ENCODE data around the gene CDCA5. TPM values are rescaled to one million over a fixed set of nuclear protein-coding genes. Genes with fewer than 3 reads are reported as not detected.

Gene CDCA5
- total and polyA plus RNA-seq, 2 donors (not counting 1 experiment from before 2014, with no cell fraction given), result 3.0 to 4.6 TPM

- Histone ChIP-seq H4K20me1 (ENCODE audit: control insufficient read depth, extremely low read depth, insufficient read depth, low read length) (no peaks in the 10 kb centered on the region), H2AFZ (ENCODE audit: low read length) (peak within 1 kb of the TSS; percentile 37), H3K4me1 (ENCODE audit: control insufficient read depth, extremely low read depth, insufficient read depth, low read length) (peaks cover 19% of the 10 kb centered on the region), H3K9me3 (ENCODE audit: control insufficient read depth, insufficient read depth, low read depth, low read length) (no peaks in the 10 kb centered on the region), H3K27me3 (ENCODE audit: control insufficient read depth, insufficient read depth, low read length) (no peaks in the 10 kb centered on the region), H3K36me3 (ENCODE audit: control insufficient read depth, insufficient read depth, low read length) (peaks cover 13% of the 10 kb centered on the region), H3K27ac (ENCODE audit: insufficient read depth, low read length) (no peak within 1 kb of the TSS), H3K9ac (ENCODE audit: insufficient read depth, low read length) (peak within 1 kb of the TSS; percentile 51), H3K79me2 (ENCODE audit: control insufficient read depth, insufficient read depth, low read length) (peaks cover 13% of the 10 kb centered on the region), H3K4me2 (ENCODE audit: extremely low read depth, insufficient read depth, low read length) (peak within 1 kb of the TSS; percentile 96), H3K4me3 (replicated peaks in 1 of 4; ENCODE audit: control extremely low read depth in 1 of 4, insufficient read depth in 1 of 4, low read depth in 3 of 4, low read length in 4 of 4) (peak within 1 kb of the TSS; percentile 55 to 68 (median 63))
- TF ChIP-seq EZH2 (IDR thresholded peaks at IDR 0.05; ENCODE audit: low read length, missing control alignments), result no peak
- no peak for TF ChIP-seq CTCF (conservative IDR thresholded peaks at IDR 0.05 in 1 of 2, IDR thresholded peaks at IDR 0.05 in 1 of 2; ENCODE audit: low read depth in 1 of 2, low read length in 2 of 2)
- peak; percentile 88 to 90 for DNase-seq (ENCODE audit: low read depth in 2 of 2)
Measured at GRCh38 chr11:65111744-65112545, 28.1 kb upstream of the CDCA5 start, which contains the start of gene TM7SF2. TSS of gene TM7SF2 (plus strand) at chr11:65111872. CDS start at chr11:65112016, 144 bp downstream.

- DNase-seq (ENCODE audit: low read depth in 2 of 2), result no peak
- Histone ChIP-seq H3K4me1 (ENCODE audit: control insufficient read depth, extremely low read depth, insufficient read depth, low read length) (peaks cover 17% of the 10 kb centered on the region), H3K36me3 (ENCODE audit: control insufficient read depth, insufficient read depth, low read length) (peaks cover 13% of the 10 kb centered on the region), H3K79me2 (ENCODE audit: control insufficient read depth, insufficient read depth, low read length) (peaks cover 8% of the 10 kb centered on the region), H4K20me1 (ENCODE audit: control insufficient read depth, extremely low read depth, insufficient read depth, low read length) (no peaks in the 10 kb centered on the region), H3K4me3 (replicated peaks in 1 of 4; ENCODE audit: control extremely low read depth in 1 of 4, insufficient read depth in 1 of 4, low read depth in 3 of 4, low read length in 4 of 4) (no peak overlapping the region), H3K27me3 (ENCODE audit: control insufficient read depth, insufficient read depth, low read length) (no peaks in the 10 kb centered on the region), H2AFZ (ENCODE audit: low read length) (no peak overlapping the region), H3K4me2 (ENCODE audit: extremely low read depth, insufficient read depth, low read length) (no peak overlapping the region), H3K9me3 (ENCODE audit: control insufficient read depth, insufficient read depth, low read depth, low read length) (no peaks in the 10 kb centered on the region), H3K9ac (ENCODE audit: insufficient read depth, low read length) (no peak overlapping the region), H3K27ac (ENCODE audit: insufficient read depth, low read length) (no peak overlapping the region)
- TF ChIP-seq CTCF (conservative IDR thresholded peaks at IDR 0.05 in 1 of 2, IDR thresholded peaks at IDR 0.05 in 1 of 2; ENCODE audit: low read depth in 1 of 2, low read length in 2 of 2), result no peak
- no peak for TF ChIP-seq EZH2 (IDR thresholded peaks at IDR 0.05; ENCODE audit: low read length, missing control alignments)
Measured at GRCh38 chr11:65111159-65111743, 27.4 kb upstream of the CDCA5 start.

GRCh38 chr11:65110354-65110861, 26.6 kb upstream of the CDCA5 start:
- H3K27me3 ChIP-seq (ENCODE audit: control insufficient read depth, insufficient read depth, low read length), result no peaks in the 10 kb centered on the region
- H3K36me3 ChIP-seq (ENCODE audit: control insufficient read depth, insufficient read depth, low read length), result peaks cover 7% of the 10 kb centered on the region
- H3K4me2 ChIP-seq (ENCODE audit: extremely low read depth, insufficient read depth, low read length), result no peak overlapping the region
- no peaks in the 10 kb centered on the region for H4K20me1 ChIP-seq (ENCODE audit: control insufficient read depth, extremely low read depth, insufficient read depth, low read length)
- peak overlapping the region in 1 of 4 experiments; percentile 22 for H3K4me3 ChIP-seq (replicated peaks in 1 of 4; ENCODE audit: control extremely low read depth in 1 of 4, insufficient read depth in 1 of 4, low read depth in 3 of 4, low read length in 4 of 4)
- TF ChIP-seq EZH2 (IDR thresholded peaks at IDR 0.05; ENCODE audit: low read length, missing control alignments) (no peak), CTCF (conservative IDR thresholded peaks at IDR 0.05 in 1 of 2, IDR thresholded peaks at IDR 0.05 in 1 of 2; ENCODE audit: low read depth in 1 of 2, low read length in 2 of 2) (peak; percentile 96 to 98)
- DNase-seq (ENCODE audit: low read depth in 2 of 2), result peak; percentile 59 to 80
- no peak overlapping the region for H3K9ac ChIP-seq (ENCODE audit: insufficient read depth, low read length)
- no peaks in the 10 kb centered on the region for H3K9me3 ChIP-seq (ENCODE audit: control insufficient read depth, insufficient read depth, low read depth, low read length)
- H3K27ac ChIP-seq (ENCODE audit: insufficient read depth, low read length), result no peak overlapping the region
- H2AFZ ChIP-seq (ENCODE audit: low read length), result no peak overlapping the region
- H3K79me2 ChIP-seq (ENCODE audit: control insufficient read depth, insufficient read depth, low read length), result no peaks in the 10 kb centered on the region
- peaks cover 16% of the 10 kb centered on the region for H3K4me1 ChIP-seq (ENCODE audit: control insufficient read depth, extremely low read depth, insufficient read depth, low read length)

Data from fibroblast of lung (primary cell).